CD4-positive, alpha-beta T cell (primary cell): Measurements from ENCODE around the gene POLDIP3. TPM values are rescaled to one million over a fixed set of nuclear protein-coding genes. Genes with fewer than 3 reads are reported as not detected.
"Not testable (repeated sequence)": the region's sequence is repeated elsewhere in the genome, so short reads cannot be mapped to it uniquely, and the experiment has no call there.

Source experiments
- ATAC-seq: fragments of 200-7000 bp; cut with Tn5 transposase; one replicate; pipeline ENCODE4 v1.10.0; 2022; ENCODE audit warnings: mild to moderate bottlenecking; ENCODE audit not compliant: poor library complexity
- CTCF ChIA-PET: fragments of 350-600 bp; sonication (Branson Sonifier 250); formaldehyde crosslinking; loops from one replicate; lab custom pipeline; 2021; ENCODE audit warnings: antibody characterized with exemption, inconsistent platforms; lab: Charles Lee
- POLR2A ChIA-PET: fragments of 350-600 bp; sonication (Branson Sonifier 250); formaldehyde crosslinking; loops from one replicate; lab custom pipeline; 2021; ENCODE audit warnings: antibody characterized with exemption, inconsistent platforms; lab: Charles Lee
- DNase-seq, 14 experiments: peaks; one replicate each; pipeline ENCODE4 v3.0.0-alpha.2; 2013 to 2020; ENCODE audit warnings: mixed read lengths in 2 of 14
- H3K27ac ChIP-seq, 2 donors: one replicate each; pipeline versions ENCODE4 v1.5.1 to v1.7.0; 2013; ENCODE audit warnings: low read length in 2 of 2, low read depth in 1 of 2, mild to moderate bottlenecking in 1 of 2
- H3K27me3 ChIP-seq, 2 experiments: 1 replicate in 1 of 2; 2 replicates in 1 of 2; pipeline versions ENCODE4 v1.6.1 to v1.7.0; 2013; ENCODE audit warnings: low read length in 2 of 2, control low read depth in 1 of 2, mild to moderate bottlenecking in 1 of 2, moderate library complexity in 1 of 2; ENCODE audit not compliant: insufficient read depth in 2 of 2, control insufficient read depth in 1 of 2
- H3K36me3 ChIP-seq: one replicate; pipeline ENCODE4 v1.6.1; 2013; ENCODE audit warnings: low read length, control low read depth; ENCODE audit not compliant: insufficient read depth
- H3K4me1 ChIP-seq: one replicate; pipeline ENCODE4 v1.6.1; 2013; ENCODE audit warnings: low read length, control low read depth; ENCODE audit not compliant: insufficient read depth
- H3K4me3 ChIP-seq: one replicate; pipeline ENCODE4 v1.5.1; 2013; ENCODE audit warnings: mild to moderate bottlenecking, low read length, moderate library complexity
- H3K9me3 ChIP-seq, 2 experiments: 1 replicate in 1 of 2; 2 replicates in 1 of 2; pipeline versions ENCODE4 v1.6.1 to v1.7.0; 2013; ENCODE audit warnings: low read length in 2 of 2, mild to moderate bottlenecking in 2 of 2, control low read depth in 1 of 2, moderate library complexity in 1 of 2; ENCODE audit not compliant: control insufficient read depth in 1 of 2, insufficient read depth in 1 of 2
- H3K27ac Mint-ChIP-seq: one replicate; pipeline ENCODE4 v1.8.0; 2020; ENCODE audit warnings: mixed read lengths
- H3K27me3 Mint-ChIP-seq: one replicate; pipeline ENCODE4 v1.8.0; 2021; ENCODE audit warnings: mixed read lengths
- H3K36me3 Mint-ChIP-seq: one replicate; pipeline ENCODE4 v1.8.0; 2021; ENCODE audit warnings: low read depth, mixed read lengths
- H3K4me1 Mint-ChIP-seq: one replicate; pipeline ENCODE4 v1.8.0; 2021; ENCODE audit warnings: low read depth, mixed read lengths
- H3K4me3 Mint-ChIP-seq: one replicate; pipeline ENCODE4 v1.8.0; 2020; ENCODE audit warnings: mild to moderate bottlenecking, mixed read lengths
- H3K9me3 Mint-ChIP-seq: one replicate; pipeline ENCODE4 v1.8.0; 2020; ENCODE audit warnings: mixed read lengths
- intact Hi-C, 2 experiments: fragments of 100-400 bp; cut with DNase I in 1 of 2; cut with micrococcal nuclease in 1 of 2; formaldehyde crosslinking; loops; one replicate each; pipeline versions ENCODE4 v1.15.1 to v1.9.0; 2023 to 2025; cut with DNase I, micrococcal nuclease
- total RNA-seq, 174 experiments: library from RNA in 2 of 174; stranded (reverse) in 2 of 174; gene quantifications; one replicate each; pipeline ENCODE4 v1.2.3 and lab custom pipeline; 2021 to 2026
- TF ChIP-seq, protein P1 (sequence below): fragments of 200-600 bp; IDR thresholded peaks from one replicate; pipeline ENCODE4 v1.8.0; 2022; ENCODE audit warnings: antibody characterized with exemption, mild to moderate bottlenecking

POLDIP3 gene
- total RNA-seq, 2 experiments from 2014 or later = 77.7 to 80.7 TPM

DNA sequence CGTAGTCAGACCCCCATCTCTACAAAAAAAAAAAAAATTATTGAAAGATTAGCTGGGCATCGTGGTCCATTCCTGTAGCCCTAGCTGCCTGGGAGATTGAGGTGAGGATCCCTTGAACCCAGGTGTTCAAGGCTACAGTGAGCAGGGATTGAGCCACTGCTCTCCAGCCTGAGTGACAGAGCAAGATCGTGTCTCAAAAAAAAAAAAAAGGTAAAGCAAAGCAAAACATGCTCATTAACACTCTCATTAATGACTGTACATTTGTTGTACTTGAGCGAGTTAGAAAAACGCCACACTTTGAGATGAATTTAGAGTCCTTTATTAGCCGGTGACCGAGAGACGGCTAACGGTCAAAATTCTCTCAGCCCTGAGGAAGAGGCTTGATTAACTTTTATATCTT lies 67.1 kb downstream of the POLDIP3 start:
- H3K4me3 Mint-ChIP-seq = peak overlapping the region; percentile 54

GRCh38 chr22:42544686-42545085 lies 70.0 kb downstream of the POLDIP3 start:
- no peaks in the 10 kb centered on the region for H3K27me3 Mint-ChIP-seq
- Histone ChIP-seq H3K27me3 (no peaks in the 10 kb centered on the region), H3K4me3 (no peak overlapping the region), H3K36me3 (no peaks in the 10 kb centered on the region), H3K27ac (no peak overlapping the region), H3K9me3 (no peaks in the 10 kb centered on the region), H3K4me1 (no peaks in the 10 kb centered on the region)
- H3K4me3 Mint-ChIP-seq = no peak overlapping the region
- ATAC-seq (no peak), DNase-seq (no peak)
- intact Hi-C loops = no loop called here
- TF ChIP-seq, protein P1, sequence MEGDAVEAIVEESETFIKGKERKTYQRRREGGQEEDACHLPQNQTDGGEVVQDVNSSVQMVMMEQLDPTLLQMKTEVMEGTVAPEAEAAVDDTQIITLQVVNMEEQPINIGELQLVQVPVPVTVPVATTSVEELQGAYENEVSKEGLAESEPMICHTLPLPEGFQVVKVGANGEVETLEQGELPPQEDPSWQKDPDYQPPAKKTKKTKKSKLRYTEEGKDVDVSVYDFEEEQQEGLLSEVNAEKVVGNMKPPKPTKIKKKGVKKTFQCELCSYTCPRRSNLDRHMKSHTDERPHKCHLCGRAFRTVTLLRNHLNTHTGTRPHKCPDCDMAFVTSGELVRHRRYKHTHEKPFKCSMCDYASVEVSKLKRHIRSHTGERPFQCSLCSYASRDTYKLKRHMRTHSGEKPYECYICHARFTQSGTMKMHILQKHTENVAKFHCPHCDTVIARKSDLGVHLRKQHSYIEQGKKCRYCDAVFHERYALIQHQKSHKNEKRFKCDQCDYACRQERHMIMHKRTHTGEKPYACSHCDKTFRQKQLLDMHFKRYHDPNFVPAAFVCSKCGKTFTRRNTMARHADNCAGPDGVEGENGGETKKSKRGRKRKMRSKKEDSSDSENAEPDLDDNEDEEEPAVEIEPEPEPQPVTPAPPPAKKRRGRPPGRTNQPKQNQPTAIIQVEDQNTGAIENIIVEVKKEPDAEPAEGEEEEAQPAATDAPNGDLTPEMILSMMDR = no peak
- ChIA-PET POLR2A (no interaction called here), CTCF (interaction anchor here (0.7 kb wide), 2 partner anchors 83 to 439 kb away, joined by 3 to 4 read pairs; no protein-coding TSS in a partner anchor)
- H3K9me3 Mint-ChIP-seq = no peaks in the 10 kb centered on the region
- H3K4me1 Mint-ChIP-seq = no peaks in the 10 kb centered on the region
- H3K36me3 Mint-ChIP-seq = no peaks in the 10 kb centered on the region
- no peak overlapping the region for H3K27ac Mint-ChIP-seq

More for the DNA sequence above, 67.1 kb downstream of the POLDIP3 start:
- H3K36me3 Mint-ChIP-seq = no peaks in the 10 kb centered on the region
- ChIA-PET CTCF (no interaction called here), POLR2A (no interaction called here)
- no peak for DNase-seq
- H3K27ac Mint-ChIP-seq = no peak overlapping the region
- no peaks in the 10 kb centered on the region for H3K27me3 Mint-ChIP-seq
- no peak overlapping the region for H3K27ac ChIP-seq
- H3K27me3 ChIP-seq = no peaks in the 10 kb centered on the region
- ATAC-seq = no peak
- H3K9me3 ChIP-seq = no peaks in the 10 kb centered on the region
- intact Hi-C loops = no loop called here
- TF ChIP-seq, protein P1 = no peak
- H3K9me3 Mint-ChIP-seq = no peaks in the 10 kb centered on the region
- peaks cover 6% of the 10 kb centered on the region for H3K4me1 Mint-ChIP-seq
- peaks cover 2% of the 10 kb centered on the region for H3K4me1 ChIP-seq
- no peak overlapping the region for H3K4me3 ChIP-seq
- no peaks in the 10 kb centered on the region for H3K36me3 ChIP-seq

DNA sequence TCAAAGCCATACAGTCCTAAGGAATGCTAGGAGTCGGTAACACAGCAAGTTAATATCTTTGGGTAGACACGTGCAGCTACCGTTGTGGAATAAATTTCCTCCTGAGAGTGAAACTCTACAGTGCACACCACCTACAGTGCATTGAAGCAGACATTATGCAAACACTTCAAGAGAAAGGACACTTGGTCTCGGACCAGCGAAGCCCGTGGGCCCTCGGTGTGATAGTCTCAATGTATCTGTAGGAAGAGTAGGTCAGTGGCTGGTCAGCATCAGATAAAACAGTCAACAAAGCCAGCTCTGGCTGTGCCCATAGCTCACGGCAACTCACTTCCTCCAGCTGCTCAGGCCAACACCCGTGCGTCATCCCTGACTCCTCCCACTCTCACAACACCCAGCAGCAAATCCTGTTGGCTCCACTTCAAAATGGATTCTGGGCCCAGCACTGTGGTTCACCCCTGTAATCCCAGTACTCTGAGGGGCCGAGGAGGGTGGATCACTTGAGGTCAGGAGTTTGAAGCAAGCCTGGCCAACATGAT lies 75.4 kb downstream of the POLDIP3 start:
- H3K27ac Mint-ChIP-seq, H3K27me3 ChIP-seq, H3K27me3 Mint-ChIP-seq, H3K4me1 ChIP-seq, H3K9me3 Mint-ChIP-seq, H3K4me1 Mint-ChIP-seq, H3K27ac ChIP-seq, H3K36me3 ChIP-seq, DNase-seq, POLR2A ChIA-PET, H3K4me3 Mint-ChIP-seq, H3K9me3 ChIP-seq, H3K4me3 ChIP-seq, H3K36me3 Mint-ChIP-seq, intact Hi-C loops, CTCF ChIA-PET: not testable (repeated sequence)
- ATAC-seq = peak; percentile 54

DNA sequence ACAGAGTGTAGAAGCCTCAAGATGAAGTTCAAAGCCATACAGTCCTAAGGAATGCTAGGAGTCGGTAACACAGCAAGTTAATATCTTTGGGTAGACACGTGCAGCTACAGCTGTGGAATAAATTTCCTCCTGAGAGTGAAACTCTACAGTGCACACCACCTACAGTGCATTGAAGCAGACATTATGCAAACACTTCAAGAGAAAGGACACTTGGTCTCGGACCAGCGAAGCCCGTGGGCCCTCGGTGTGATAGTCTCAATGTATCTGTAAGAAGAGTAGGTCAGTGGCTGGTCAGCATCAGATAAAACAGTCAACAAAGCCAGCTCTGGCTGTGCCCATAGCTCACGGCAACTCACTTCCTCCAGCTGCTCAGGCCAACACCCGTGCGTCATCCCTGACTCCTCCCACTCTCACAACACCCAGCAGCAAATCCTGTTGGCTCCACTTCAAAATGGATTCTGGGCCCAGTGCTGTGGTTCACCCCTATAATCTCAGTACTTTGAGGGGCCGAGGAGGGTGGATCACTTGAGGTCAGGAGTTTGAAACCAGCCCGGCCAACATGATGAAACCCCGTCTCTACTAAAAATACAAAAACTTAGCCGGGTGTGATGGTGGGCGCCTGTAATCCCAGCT lies 77.4 kb downstream of the POLDIP3 start:
- H3K27ac ChIP-seq, CTCF ChIA-PET, H3K27ac Mint-ChIP-seq, H3K4me3 ChIP-seq, H3K9me3 Mint-ChIP-seq, H3K27me3 Mint-ChIP-seq, H3K36me3 ChIP-seq, H3K4me1 Mint-ChIP-seq, H3K9me3 ChIP-seq, POLR2A ChIA-PET, intact Hi-C loops, H3K27me3 ChIP-seq, H3K4me3 Mint-ChIP-seq, H3K36me3 Mint-ChIP-seq: not testable (repeated sequence)
- peaks cover 14% of the 10 kb centered on the region for H3K4me1 ChIP-seq
- DNase-seq (peak in 1 of 14 experiments; percentile 16), ATAC-seq (peak; percentile 44)

DNA sequence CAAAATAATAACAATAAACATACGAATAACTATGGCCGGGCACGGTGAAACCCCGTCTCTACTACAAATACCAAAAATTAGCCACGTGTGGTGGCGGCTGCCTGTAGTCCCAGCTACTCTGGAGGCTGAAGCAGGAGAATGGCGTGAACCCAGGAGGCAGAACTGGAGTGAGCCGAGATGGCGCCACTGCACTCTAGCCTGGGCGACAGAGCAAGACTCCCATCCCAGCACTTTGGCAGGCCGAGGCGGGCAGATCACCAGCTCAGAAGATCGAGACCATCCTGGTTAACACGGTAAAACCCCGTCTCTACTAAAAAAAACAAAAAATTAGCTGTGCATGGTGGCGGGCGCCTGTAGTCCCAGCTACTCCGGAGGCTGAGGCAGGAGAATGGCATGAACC lies 78.0 kb downstream of the POLDIP3 start:
- H3K36me3 ChIP-seq, H3K9me3 ChIP-seq, intact Hi-C loops, H3K27me3 Mint-ChIP-seq, H3K27me3 ChIP-seq, H3K36me3 Mint-ChIP-seq, ATAC-seq, H3K4me3 ChIP-seq, H3K9me3 Mint-ChIP-seq, H3K4me1 Mint-ChIP-seq, H3K27ac ChIP-seq, CTCF ChIA-PET, H3K4me3 Mint-ChIP-seq, H3K27ac Mint-ChIP-seq: not testable (repeated sequence)
- peak in 1 of 14 experiments; percentile 12 for DNase-seq
- peaks cover 14% of the 10 kb centered on the region for H3K4me1 ChIP-seq
- POLR2A ChIA-PET = interaction anchor here (0.6 kb wide), 1 partner anchor 1444 kb away, joined by 3 read pairs; the partner anchor contains the start of gene EP300
